ENCODE data around the gene PHACTR1. TPM values are rescaled to one million over a fixed set of nuclear protein-coding genes. Genes with fewer than 3 reads are reported as not detected.

The PHACTR1 gene
- total and polyA plus RNA-seq, 12 donors: 0.77 to 16.0 (median 3.5) TPM

GRCh38 chr6:12921467-12921866 is 204.9 kb downstream of the PHACTR1 start:
- Histone ChIP-seq H3K9me3 (replicated peaks in 1 of 3) (no peaks in the 10 kb centered on the region), H3K27ac (no peak overlapping the region), H3K27me3 (no peaks in the 10 kb centered on the region), H3K36me3 (replicated peaks in 1 of 2) (no peaks in the 10 kb centered on the region), H3K4me1 (replicated peaks in 1 of 2) (no peaks in the 10 kb centered on the region), H3K4me3 (no peak overlapping the region)
- intact Hi-C loops (cut with DNase I): no loop called here
- DNase-seq: no peak
- TF ChIP-seq POLR2A (IDR thresholded peaks at IDR 0.05) (no peak), CTCF (IDR thresholded peaks at IDR 0.05) (no peak)

GRCh38 chr6:12923644-12924235 is 207.2 kb downstream of the PHACTR1 start:
- intact Hi-C loops (cut with DNase I): no loop called here
- Histone ChIP-seq H3K36me3 (replicated peaks in 1 of 2) (no peaks in the 10 kb centered on the region), H3K27me3 (no peaks in the 10 kb centered on the region), H3K4me1 (replicated peaks in 1 of 2) (no peaks in the 10 kb centered on the region), H3K27ac (no peak overlapping the region), H3K9me3 (replicated peaks in 1 of 3) (no peaks in the 10 kb centered on the region), H3K4me3 (no peak overlapping the region)
- TF ChIP-seq CTCF (IDR thresholded peaks at IDR 0.05): no peak
- no peak for TF ChIP-seq POLR2A (IDR thresholded peaks at IDR 0.05)
- 59 to 72% (median 65%) methylated on average over 3 of the region's 3 CpGs for WGBS, 4 donors
- no peak for DNase-seq

DNA sequence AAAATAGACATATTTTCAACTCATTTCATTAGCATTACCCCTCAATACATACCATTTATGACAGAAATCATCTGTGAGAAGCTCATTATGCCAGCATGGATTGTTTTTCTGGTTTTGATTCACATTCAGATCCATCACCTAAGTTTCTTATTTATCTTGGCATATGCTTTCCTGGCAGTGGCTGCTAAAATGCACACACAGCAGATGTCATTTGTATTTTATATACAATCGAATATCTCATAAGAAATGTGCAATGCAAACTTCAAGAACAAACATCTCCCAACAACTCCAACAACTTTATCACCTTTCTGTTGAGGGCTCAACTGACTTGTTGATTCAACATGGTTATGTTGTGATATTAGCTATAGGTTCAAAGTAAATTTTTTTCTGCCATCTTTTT is 208.3 kb downstream of the PHACTR1 start:
- 47 to 58% (median 55%) methylated on average over 1 of the region's 1 CpG for WGBS, 4 donors
- Histone ChIP-seq H3K36me3 (replicated peaks in 1 of 2) (no peaks in the 10 kb centered on the region), H3K27ac (no peak overlapping the region), H3K9me3 (replicated peaks in 1 of 3) (no peaks in the 10 kb centered on the region), H3K4me1 (replicated peaks in 1 of 2) (no peaks in the 10 kb centered on the region), H3K27me3 (no peaks in the 10 kb centered on the region), H3K4me3 (no peak overlapping the region)
- no peak for DNase-seq
- intact Hi-C loops (cut with DNase I): no loop called here
- no peak for TF ChIP-seq CTCF (IDR thresholded peaks at IDR 0.05)
- TF ChIP-seq POLR2A (IDR thresholded peaks at IDR 0.05): no peak

DNA sequence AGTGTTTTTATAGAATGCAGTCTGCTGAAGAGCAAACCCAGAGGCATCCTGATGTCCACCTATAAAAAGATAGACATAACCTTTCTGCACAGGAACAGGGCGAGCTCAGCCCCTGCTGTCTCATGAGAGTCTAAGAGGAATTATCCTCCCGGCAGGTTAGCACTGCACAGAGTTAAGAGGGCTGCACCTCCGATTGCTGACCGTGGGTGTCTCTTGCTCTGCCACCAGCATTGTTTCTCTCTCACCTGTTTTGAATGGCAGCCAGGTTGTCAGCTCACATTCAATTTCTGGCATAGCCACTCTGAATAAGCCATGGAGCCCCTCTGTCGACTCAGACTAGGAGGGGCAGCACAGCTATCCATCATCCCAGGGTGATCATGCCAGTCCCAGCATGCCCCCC is 211.2 kb downstream of the PHACTR1 start:
- Histone ChIP-seq H3K9me3 (replicated peaks in 1 of 3) (no peaks in the 10 kb centered on the region), H3K4me1 (replicated peaks in 1 of 2) (no peaks in the 10 kb centered on the region), H3K27me3 (no peaks in the 10 kb centered on the region), H3K27ac (no peak overlapping the region), H3K36me3 (replicated peaks in 1 of 2) (no peaks in the 10 kb centered on the region), H3K4me3 (no peak overlapping the region)
- intact Hi-C loops (cut with DNase I): no loop called here
- no peak for TF ChIP-seq POLR2A (IDR thresholded peaks at IDR 0.05)
- no peak for TF ChIP-seq CTCF (IDR thresholded peaks at IDR 0.05)
- DNase-seq: no peak
- 69 to 87% (median 77%) methylated on average over 2 to 5 of the region's 5 CpGs for WGBS, 4 donors
